ENCODE data around the gene POP4.

- TF ChIP-seq CTCF (IDR thresholded peaks at IDR 0.05), result no peak
- TF ChIP-seq POLR2A (IDR thresholded peaks at IDR 0.05), result no peak
These were observed 30.0 kb upstream of the POP4 start for GRCh38 chr19:29576046-29576606.
